AG10803 (cell line): ENCODE measurements around the gene HSPB3.

ENCODE experiments used
- DNase-seq: peaks from one replicate; pipeline ENCODE4 v3.0.0; 2010; ENCODE audit warnings: low read depth
- H3K4me3 ChIP-seq: 2 replicates; pipeline ENCODE4 v1.5.1; 2011; ENCODE audit warnings: mild to moderate bottlenecking, low read length, control low read depth
- CTCF ChIP-seq: conservative IDR thresholded peaks from 2 replicates; pipeline ENCODE4 v1.5.1; 2011; ENCODE audit warnings: mild to moderate bottlenecking, low read length, control low read depth, inconsistent platforms

The HSPB3 gene

GRCh38 chr5:54491326-54491725 lies 35.8 kb downstream of the HSPB3 start:
- TF ChIP-seq CTCF: no peak
- H3K4me3 ChIP-seq: no peak overlapping the region
- DNase-seq: no peak

- peak; percentile 32 for DNase-seq
- TF ChIP-seq CTCF: no peak
- no peak overlapping the region for H3K4me3 ChIP-seq
These were observed 36.7 kb downstream of the HSPB3 start for GRCh38 chr5:54492178-54492577.

GRCh38 chr5:54495027-54495426 lies 39.5 kb downstream of the HSPB3 start:
- no peak for TF ChIP-seq CTCF
- H3K4me3 ChIP-seq: no peak overlapping the region
- DNase-seq: no peak
